Measurements from ENCODE around the gene DCXR. TPM values are rescaled to one million over a fixed set of nuclear protein-coding genes. Genes with fewer than 3 reads are reported as not detected.

DCXR gene
- total RNA-seq, 6 experiments from 2014 or later = 73.4 to 100 (median 84.8) TPM

- TF ChIP-seq CTCF (IDR thresholded peaks at IDR 0.05) = no peak
- H3K4me3 Mint-ChIP-seq = no peak overlapping the region
- no peak for DNase-seq
- no peaks in the 10 kb centered on the region for H3K36me3 Mint-ChIP-seq (ENCODE audit: low read depth)
- H3K9me3 Mint-ChIP-seq = no peaks in the 10 kb centered on the region
- H3K27me3 Mint-ChIP-seq (ENCODE audit: insufficient read depth) = no peaks in the 10 kb centered on the region
- H3K27ac Mint-ChIP-seq = no peak overlapping the region
- peaks cover 5% of the 10 kb centered on the region for H3K4me1 Mint-ChIP-seq (ENCODE audit: low read depth)
These were observed 39.3 kb downstream of the DCXR start for GRCh38 chr17:81998212-81998611.

DNA sequence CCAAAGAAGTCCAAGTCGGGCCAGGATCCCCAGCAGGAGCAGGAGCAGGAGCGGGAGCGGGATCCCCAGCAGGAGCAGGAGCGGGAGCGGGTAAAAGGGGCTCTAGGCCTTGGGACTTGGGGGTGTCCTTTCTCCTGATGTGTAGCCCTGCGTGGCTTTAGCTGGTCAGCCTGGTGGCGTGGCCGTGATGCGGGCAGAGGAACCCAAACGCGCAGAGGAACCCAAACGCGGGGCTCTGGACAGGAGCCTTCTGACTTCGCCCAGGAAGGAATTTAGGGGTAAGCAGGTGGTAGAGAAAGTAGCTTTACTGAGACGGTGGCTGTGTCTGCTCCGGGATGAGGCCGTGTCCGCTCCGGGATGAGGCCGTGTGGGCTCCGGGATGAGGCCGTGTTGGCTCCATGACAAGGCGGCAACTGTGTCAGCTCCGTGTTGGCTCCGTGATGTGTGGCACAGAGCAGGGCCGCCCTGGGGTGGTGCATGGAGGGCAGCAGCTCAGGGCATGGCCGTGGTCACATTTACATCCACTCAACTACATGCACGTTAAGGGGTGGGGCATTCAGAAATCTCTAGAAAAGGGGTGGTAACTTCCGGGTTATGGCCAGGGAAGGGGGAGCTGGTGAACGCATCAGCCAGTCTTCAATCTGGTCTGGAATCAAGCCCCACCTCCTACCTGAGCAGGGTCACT is 40.6 kb downstream of the DCXR start:
- no peak overlapping the region for H3K4me3 Mint-ChIP-seq
- H3K9me3 Mint-ChIP-seq = no peaks in the 10 kb centered on the region
- TF ChIP-seq CTCF (IDR thresholded peaks at IDR 0.05) = no peak

DNA sequence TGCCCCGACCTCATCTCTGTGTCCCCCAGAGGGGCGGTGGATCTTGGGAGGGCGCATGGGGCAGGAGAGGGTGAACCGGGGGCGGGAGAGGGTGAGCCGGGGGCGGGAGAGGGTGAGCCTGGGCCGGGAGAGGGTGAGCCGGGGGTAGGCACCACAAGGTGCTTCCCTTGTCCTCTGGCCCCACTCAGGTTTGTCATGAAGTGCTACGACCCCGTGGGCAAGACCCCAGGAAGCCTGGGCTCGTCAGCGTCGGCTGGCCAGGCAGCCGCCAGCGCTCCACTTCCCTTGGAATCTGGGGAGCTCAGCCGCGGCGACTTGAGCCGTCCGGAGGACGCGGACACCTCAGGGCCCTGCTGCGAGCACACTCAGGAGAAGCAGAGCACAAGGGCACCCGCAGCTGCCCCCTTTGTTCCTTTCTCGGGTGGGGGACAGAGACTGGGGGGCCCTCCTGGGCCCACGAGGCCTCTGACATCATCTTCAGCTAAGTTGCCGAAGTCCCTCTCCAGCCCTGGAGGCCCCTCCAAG is 41.2 kb downstream of the DCXR start:
- H3K4me1 Mint-ChIP-seq (ENCODE audit: low read depth) = peaks cover 15% of the 10 kb centered on the region
- H3K9me3 Mint-ChIP-seq = no peaks in the 10 kb centered on the region
- H3K4me3 Mint-ChIP-seq = no peak overlapping the region
- no peak overlapping the region for H3K27ac Mint-ChIP-seq
- no peak for TF ChIP-seq CTCF (IDR thresholded peaks at IDR 0.05)
- DNase-seq = no peak
- H3K36me3 Mint-ChIP-seq (ENCODE audit: low read depth) = no peaks in the 10 kb centered on the region
- H3K27me3 Mint-ChIP-seq (ENCODE audit: insufficient read depth) = no peaks in the 10 kb centered on the region

More for the DNA sequence above, 40.6 kb downstream of the DCXR start:
- no peak overlapping the region for H3K27ac Mint-ChIP-seq
- H3K4me1 Mint-ChIP-seq (ENCODE audit: low read depth) = peaks cover 9% of the 10 kb centered on the region
- no peaks in the 10 kb centered on the region for H3K36me3 Mint-ChIP-seq (ENCODE audit: low read depth)
- H3K27me3 Mint-ChIP-seq (ENCODE audit: insufficient read depth) = no peaks in the 10 kb centered on the region
- no peak for DNase-seq

- Mint-ChIP-seq H3K9me3 (no peaks in the 10 kb centered on the region), H3K36me3 (ENCODE audit: low read depth) (peaks cover 2% of the 10 kb centered on the region), H3K27ac (no peak overlapping the region), H3K4me1 (ENCODE audit: low read depth) (peaks cover 20% of the 10 kb centered on the region), H3K4me3 (no peak overlapping the region), H3K27me3 (ENCODE audit: insufficient read depth) (no peaks in the 10 kb centered on the region)
- TF ChIP-seq CTCF (IDR thresholded peaks at IDR 0.05) = peak; percentile 16; the same call in 1 of the 2 replicates
- no peak for DNase-seq
These were observed 41.9 kb downstream of the DCXR start for GRCh38 chr17:81995463-81996231.

- H3K27me3 Mint-ChIP-seq (ENCODE audit: insufficient read depth) = no peaks in the 10 kb centered on the region
- DNase-seq = no peak
- H3K36me3 Mint-ChIP-seq (ENCODE audit: low read depth) = peaks cover 10% of the 10 kb centered on the region
- H3K4me3 Mint-ChIP-seq = no peak overlapping the region
- H3K27ac Mint-ChIP-seq = no peak overlapping the region
- H3K4me1 Mint-ChIP-seq (ENCODE audit: low read depth) = peaks cover 21% of the 10 kb centered on the region
- no peak for TF ChIP-seq CTCF (IDR thresholded peaks at IDR 0.05)
- H3K9me3 Mint-ChIP-seq = no peaks in the 10 kb centered on the region
These were observed 42.7 kb downstream of the DCXR start for GRCh38 chr17:81994593-81995462.
